K562 (cell line): ENCODE data around the gene CCL4. TPM values are rescaled to one million over a fixed set of nuclear protein-coding genes. Genes with fewer than 3 reads are reported as not detected.

Experiments
- CCAR2 ChIP-seq: fragments of 200-400 bp; formaldehyde crosslinking; IDR thresholded peaks from 2 replicates; pipeline ENCODE4 v1.6.1; 2017; ENCODE audit warnings: mild to moderate bottlenecking, low read depth, low read length
- HOXB6 ChIP-seq: fragments of 250-450 bp; sonication (Bioruptor Pico); IDR thresholded peaks from 2 replicates; pipeline ENCODE4 v1.5.1; 2022; ENCODE audit warnings: mild to moderate bottlenecking, borderline replicate concordance
- L3MBTL2 ChIP-seq: fragments of 450-650 bp; IDR thresholded peaks from 2 replicates; pipeline ENCODE4 v1.6.1; 2016; ENCODE audit warnings: mild to moderate bottlenecking, moderate library complexity
- LCOR ChIP-seq: sonication (generic); formaldehyde crosslinking; IDR thresholded peaks from 2 replicates; pipeline ENCODE4 v1.8.0; 2022; ENCODE audit warnings: mild to moderate bottlenecking, missing genetic modification reagents
- NBN ChIP-seq: fragments of 450-650 bp; IDR thresholded peaks from 2 replicates; pipeline ENCODE4 v1.6.1; 2016; ENCODE audit warnings: low read depth, mild to moderate bottlenecking
- POU5F1 ChIP-seq: fragments of 150-350 bp; IDR thresholded peaks from 2 replicates; pipeline ENCODE4 v1.6.1; 2014; ENCODE audit warnings: borderline replicate concordance, low read length, low read depth, mild to moderate bottlenecking; ENCODE audit not compliant: partially characterized antibody
- SETDB1 ChIP-seq: IDR thresholded peaks from one replicate; pipeline ENCODE4 v1.6.1; 2012; ENCODE audit warnings: low read length, control low read depth, inconsistent platforms
- TRIM28 ChIP-seq: fragments of 450-650 bp; IDR thresholded peaks from 2 replicates; pipeline ENCODE4 v1.6.1; 2017
- TSC22D4 ChIP-seq: fragments of 450-650 bp; IDR thresholded peaks from 2 replicates; pipeline ENCODE4 v1.6.1; 2016; ENCODE audit warnings: missing genetic modification characterization, missing biosample characterization, control low read depth
- YBX1 ChIP-seq: fragments of 450-650 bp; IDR thresholded peaks from 2 replicates; pipeline ENCODE4 v1.7.1; 2016; ENCODE audit warnings: mild to moderate bottlenecking
- ZEB2 ChIP-seq: fragments of 450-650 bp; IDR thresholded peaks from 2 replicates; pipeline ENCODE4 v1.6.1; 2016
- ZNF133 ChIP-seq: fragments of 250-450 bp; sonication (Bioruptor Pico); IDR thresholded peaks from 2 replicates; pipeline ENCODE4 v1.4.0; 2020; ENCODE audit warnings: mild to moderate bottlenecking
- ZNF77 ChIP-seq: fragments of 250-450 bp; sonication (Bioruptor Pico); IDR thresholded peaks from 2 replicates; pipeline ENCODE4 v1.5.0; 2020
- polyA plus RNA-seq, 8 experiments: library from polyadenylated mRNA; depleted of rRNA in 4 of 8; stranded (reverse) in 5 of 8; unstranded in 3 of 8; fragments of >200 nt; fragmentation: Nextera tagmentation in 2 of 8; fragmentation: Illumina TruSeq in 1 of 8; extraction: Ambion mirVana in 2 of 8; extraction: Trizol in 1 of 8; gene quantifications; 2 replicates each; pipeline versions ENCODE4 v1.2.1 to v1.2.3, GENCODE V29; 2011 to 2014; ENCODE audit warnings: inconsistent platforms in 1 of 8, missing spikeins in 1 of 8
- total RNA-seq, 7 experiments: library from RNA; depleted of rRNA in 6 of 7; stranded (reverse); fragments of >200 nt in 6 of 7; fragmentation: Illumina TruSeq in 2 of 7; extraction: Trizol in 2 of 7; gene quantifications; 2 replicates each; pipeline versions ENCODE4 v1.2.1 to v1.2.3, GENCODE V29; 2011 to 2021; ENCODE audit warnings: low replicate concordance in 1 of 7
- TF ChIP-seq, protein P1 (sequence below): fragments of 250-450 bp; sonication (Bioruptor Pico); IDR thresholded peaks from 2 replicates; pipeline ENCODE4 v1.4.0; 2020; ENCODE audit warnings: mild to moderate bottlenecking, moderate library complexity, borderline replicate concordance
- TF ChIP-seq, protein P2 (sequence below): fragments of 250-450 bp; sonication (Bioruptor Pico); IDR thresholded peaks from 2 replicates; pipeline ENCODE4 v1.8.0; 2022; ENCODE audit warnings: inconsistent platforms, mild to moderate bottlenecking, moderate library complexity, borderline replicate concordance

Gene CCL4
- total and polyA plus RNA-seq, 9 of the 15 experiments (the other 6 are each of a cell fraction or from before 2014, with no cell fraction given): 0.91 TPM; not detected in 8

DNA sequence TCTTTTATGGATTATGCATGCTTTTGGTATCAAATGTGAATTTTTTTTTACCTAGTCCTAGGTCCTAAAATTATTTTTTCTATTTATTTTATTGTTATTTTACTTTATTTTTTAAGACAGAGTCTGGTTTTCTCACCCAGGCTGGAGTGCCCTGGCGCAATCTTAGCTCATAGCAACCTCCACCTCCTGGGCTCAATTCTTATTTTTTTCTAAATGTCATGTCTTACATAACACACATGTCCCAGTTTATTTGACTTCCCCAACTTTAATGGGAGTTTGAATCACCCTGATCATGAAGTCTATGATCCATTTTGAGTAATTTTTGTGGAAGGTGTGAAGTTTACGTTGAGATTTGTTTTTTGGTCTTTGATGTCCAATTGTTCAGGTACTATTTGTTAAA lies 42.8 kb upstream of the CCL4 start (continued):
- TF ChIP-seq, protein P1, sequence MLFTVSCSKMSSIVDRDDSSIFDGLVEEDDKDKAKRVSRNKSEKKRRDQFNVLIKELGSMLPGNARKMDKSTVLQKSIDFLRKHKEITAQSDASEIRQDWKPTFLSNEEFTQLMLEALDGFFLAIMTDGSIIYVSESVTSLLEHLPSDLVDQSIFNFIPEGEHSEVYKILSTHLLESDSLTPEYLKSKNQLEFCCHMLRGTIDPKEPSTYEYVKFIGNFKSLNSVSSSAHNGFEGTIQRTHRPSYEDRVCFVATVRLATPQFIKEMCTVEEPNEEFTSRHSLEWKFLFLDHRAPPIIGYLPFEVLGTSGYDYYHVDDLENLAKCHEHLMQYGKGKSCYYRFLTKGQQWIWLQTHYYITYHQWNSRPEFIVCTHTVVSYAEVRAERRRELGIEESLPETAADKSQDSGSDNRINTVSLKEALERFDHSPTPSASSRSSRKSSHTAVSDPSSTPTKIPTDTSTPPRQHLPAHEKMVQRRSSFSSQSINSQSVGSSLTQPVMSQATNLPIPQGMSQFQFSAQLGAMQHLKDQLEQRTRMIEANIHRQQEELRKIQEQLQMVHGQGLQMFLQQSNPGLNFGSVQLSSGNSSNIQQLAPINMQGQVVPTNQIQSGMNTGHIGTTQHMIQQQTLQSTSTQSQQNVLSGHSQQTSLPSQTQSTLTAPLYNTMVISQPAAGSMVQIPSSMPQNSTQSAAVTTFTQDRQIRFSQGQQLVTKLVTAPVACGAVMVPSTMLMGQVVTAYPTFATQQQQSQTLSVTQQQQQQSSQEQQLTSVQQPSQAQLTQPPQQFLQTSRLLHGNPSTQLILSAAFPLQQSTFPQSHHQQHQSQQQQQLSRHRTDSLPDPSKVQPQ (CRISPR knock-in tag): no peak
- no peak for TF ChIP-seq POU5F1
- no peak for TF ChIP-seq ZNF133 (CRISPR knock-in tag)
- no peak for TF ChIP-seq HOXB6 (CRISPR knock-in tag)
- no peak for TF ChIP-seq LCOR (CRISPR knock-in tag)
- TF ChIP-seq SETDB1: no peak
- no peak for TF ChIP-seq ZEB2
- TF ChIP-seq TSC22D4: no peak
- no peak for TF ChIP-seq YBX1
- TF ChIP-seq CCAR2: no peak
- TF ChIP-seq L3MBTL2: no peak
- TF ChIP-seq NBN: no peak
- TF ChIP-seq, protein P2, sequence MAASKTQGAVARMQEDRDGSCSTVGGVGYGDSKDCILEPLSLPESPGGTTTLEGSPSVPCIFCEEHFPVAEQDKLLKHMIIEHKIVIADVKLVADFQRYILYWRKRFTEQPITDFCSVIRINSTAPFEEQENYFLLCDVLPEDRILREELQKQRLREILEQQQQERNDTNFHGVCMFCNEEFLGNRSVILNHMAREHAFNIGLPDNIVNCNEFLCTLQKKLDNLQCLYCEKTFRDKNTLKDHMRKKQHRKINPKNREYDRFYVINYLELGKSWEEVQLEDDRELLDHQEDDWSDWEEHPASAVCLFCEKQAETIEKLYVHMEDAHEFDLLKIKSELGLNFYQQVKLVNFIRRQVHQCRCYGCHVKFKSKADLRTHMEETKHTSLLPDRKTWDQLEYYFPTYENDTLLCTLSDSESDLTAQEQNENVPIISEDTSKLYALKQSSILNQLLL (CRISPR knock-in tag): no peak
- no peak for TF ChIP-seq TRIM28
- no peak for TF ChIP-seq ZNF77
- TF ChIP-seq, all 486 proteins: peak for 0
